Thoracic aorta (tissue), 2 donors: ENCODE measurements around the gene TMEM198. TPM values are rescaled to one million over a fixed set of nuclear protein-coding genes. Genes with fewer than 3 reads are reported as not detected.

ENCODE experiments used
- ATAC-seq: fragments of 150-250 bp; one replicate; pipeline ENCODE4 v1.8.0; 2017; ENCODE audit warnings: low read depth; ENCODE audit not compliant: insufficient number of reproducible peaks, low FRiP score
- DNase-seq: peaks from one replicate; pipeline ENCODE4 v3.0.0-alpha.2; 2020; ENCODE audit warnings: low spot score
- H3K27ac ChIP-seq, 2 donors: fragments of 200-600 bp; sonication (generic); 1 replicate in 1 of 2; 2 replicates in 1 of 2; pipeline ENCODE4 v1.5.1; 2016; ENCODE audit warnings: mild to moderate bottlenecking in 2 of 2, moderate library complexity in 2 of 2
- H3K27me3 ChIP-seq: fragments of 200-600 bp; sonication (generic); replicated peaks from 2 replicates; pipeline ENCODE4 v1.6.0; 2016; ENCODE audit warnings: mild to moderate bottlenecking; ENCODE audit not compliant: insufficient read depth
- H3K36me3 ChIP-seq: fragments of 200-600 bp; sonication (generic); one replicate; pipeline ENCODE4 v1.5.1; 2016
- H3K4me1 ChIP-seq, 2 donors: fragments of 200-600 bp; sonication (generic); 1 replicate in 1 of 2; 2 replicates in 1 of 2; pipeline versions ENCODE4 v1.5.1 to v1.6.0; 2016; ENCODE audit warnings: low read depth in 2 of 2, mild to moderate bottlenecking in 1 of 2; ENCODE audit not compliant: control insufficient read depth in 1 of 2
- H3K4me3 ChIP-seq: fragments of 200-600 bp; sonication (generic); 2 replicates; pipeline ENCODE4 v1.5.1; 2016; ENCODE audit warnings: mild to moderate bottlenecking
- H3K9me3 ChIP-seq: fragments of 200-600 bp; sonication (generic); 2 replicates; pipeline ENCODE4 v1.5.1; 2016
- CTCF ChIP-seq: fragments of 200-600 bp; sonication (generic); IDR thresholded peaks from one replicate; pipeline ENCODE4 v1.5.1; 2019; ENCODE audit warnings: antibody characterized with exemption
- total RNA-seq, 2 donors: library from RNA; depleted of rRNA; stranded (reverse); fragments of >200 nt; gene quantifications; one replicate each; pipeline versions ENCODE4 v1.1.0 to v1.2.3, GENCODE V29; 2016

TMEM198 gene
- total RNA-seq, 2 donors from 2014 or later = 1.4 to 3.9 TPM

GRCh38 chr2:219532378-219532649 is 11.5 kb upstream of the TMEM198 start:
- H3K9me3 ChIP-seq = no peaks in the 10 kb centered on the region
- no peak for ATAC-seq
- no peak for DNase-seq
- H3K36me3 ChIP-seq = no peaks in the 10 kb centered on the region
- H3K4me3 ChIP-seq = no peak overlapping the region
- H3K27me3 ChIP-seq = no peaks in the 10 kb centered on the region
- peaks cover 0 to 9% of the 10 kb centered on the region in 2 donors for H3K4me1 ChIP-seq
- no peak overlapping the region for H3K27ac ChIP-seq
- TF ChIP-seq CTCF = no peak

GRCh38 chr2:219533930-219534661 is 9.7 kb upstream of the TMEM198 start:
- Histone ChIP-seq H3K27me3 (no peaks in the 10 kb centered on the region), H3K9me3 (no peaks in the 10 kb centered on the region), H3K27ac (no peak overlapping the region), H3K4me3 (no peak overlapping the region), H3K4me1 (peaks cover 0 to 9% of the 10 kb centered on the region in 2 donors), H3K36me3 (peaks cover 4% of the 10 kb centered on the region)
- DNase-seq (no peak), ATAC-seq (no peak)
- TF ChIP-seq CTCF = no peak

- no peak for ATAC-seq
- Histone ChIP-seq H3K27me3 (no peaks in the 10 kb centered on the region), H3K27ac (no peak overlapping the region), H3K36me3 (peaks cover 25% of the 10 kb centered on the region), H3K4me3 (no peak overlapping the region), H3K9me3 (no peaks in the 10 kb centered on the region), H3K4me1 (peaks cover 0 to under 1% of the 10 kb centered on the region in 2 donors)
- no peak for TF ChIP-seq CTCF
- DNase-seq = no peak
Measured at GRCh38 chr2:219536425-219536824, 7.4 kb upstream of the TMEM198 start.

- H3K4me1 ChIP-seq = peaks cover 5 to 6% of the 10 kb centered on the region in 2 donors
- TF ChIP-seq CTCF = no peak
- no peak for ATAC-seq
- no peaks in the 10 kb centered on the region for H3K9me3 ChIP-seq
- no peak for DNase-seq
- H3K27ac ChIP-seq = no peak overlapping the region
- H3K4me3 ChIP-seq = no peak overlapping the region
- H3K27me3 ChIP-seq = no peaks in the 10 kb centered on the region
- H3K36me3 ChIP-seq = peaks cover 26% of the 10 kb centered on the region
Measured at GRCh38 chr2:219536967-219537366, 6.9 kb upstream of the TMEM198 start.

GRCh38 chr2:219537657-219538488 is 6.0 kb upstream of the TMEM198 start:
- Histone ChIP-seq H3K36me3 (peaks cover 26% of the 10 kb centered on the region), H3K27ac (no peak overlapping the region), H3K9me3 (no peaks in the 10 kb centered on the region), H3K4me1 (peaks cover 9 to 14% of the 10 kb centered on the region in 2 donors), H3K4me3 (no peak overlapping the region), H3K27me3 (no peaks in the 10 kb centered on the region)
- DNase-seq (no peak), ATAC-seq (no peak)
- TF ChIP-seq CTCF = no peak
